Prostate gland (tissue), 2 donors: ENCODE results near the gene NR1D1. TPM values are rescaled to one million over a fixed set of nuclear protein-coding genes. Genes with fewer than 3 reads are reported as not detected.

Experiments
- DNase-seq: peaks from one replicate; pipeline ENCODE4 v3.0.0-alpha.2; 2019; ENCODE audit warnings: low spot score
- H3K27ac ChIP-seq, 2 donors: fragments of 200-600 bp; sonication (generic); 2 replicates each; pipeline ENCODE4 v1.5.1; 2017 to 2019
- H3K27me3 ChIP-seq: fragments of 200-600 bp; sonication (generic); replicated peaks from 2 replicates; pipeline ENCODE4 v1.5.1; 2019; ENCODE audit not compliant: insufficient read depth
- H3K36me3 ChIP-seq, 2 donors: fragments of 200-600 bp; sonication (generic); 1 replicate in 1 of 2; 2 replicates in 1 of 2; pipeline versions ENCODE4 v1.5.1 to v1.8.1; 2017 to 2019
- H3K4me1 ChIP-seq: fragments of 200-600 bp; sonication (generic); replicated peaks from 2 replicates; pipeline ENCODE4 v1.5.1; 2019
- H3K4me3 ChIP-seq, 2 donors: fragments of 200-600 bp; sonication (generic); 2 replicates each; pipeline ENCODE4 v1.5.1; 2017 to 2019
- H3K9me3 ChIP-seq: fragments of 200-600 bp; sonication (generic); 2 replicates; pipeline ENCODE4 v1.5.1; 2017
- POLR2A ChIP-seq: fragments of 450-650 bp; IDR thresholded peaks from one replicate; pipeline ENCODE4 v1.6.1; 2016; ENCODE audit warnings: antibody characterized with exemption, mild to moderate bottlenecking
- POLR2AphosphoS5 ChIP-seq: sonication (generic); formaldehyde crosslinking; IDR thresholded peaks from one replicate; pipeline ENCODE4 v1.6.1; 2017; ENCODE audit warnings: antibody characterized with exemption
- WGBS: methylation state at CpG from one replicate; pipeline ENCODE4 v1.1.5; 2018; 5-methylcytosine and 5-hydroxymethylcytosine counted together
- intact Hi-C: fragments of 100-400 bp; cut with DNase I; formaldehyde crosslinking; loops from one replicate; pipeline ENCODE4 v1.14.2; 2022
- total RNA-seq, 2 donors: library from RNA; depleted of rRNA; stranded (reverse); fragments of >200 nt; gene quantifications; one replicate each; pipeline ENCODE4 v1.1.0, GENCODE V29; 2016
- TF ChIP-seq, protein P1 (sequence below), 4 experiments: fragments of 200-600 bp in 2 of 4; fragments of 450-650 bp in 2 of 4; sonication (generic) in 2 of 4; IDR thresholded peaks; 1 replicate in 3 of 4; 2 replicates in 1 of 4; pipeline ENCODE4 v1.5.1; 2016 to 2019; ENCODE audit warnings: antibody characterized with exemption in 4 of 4, mild to moderate bottlenecking in 2 of 4, moderate library complexity in 2 of 4

The NR1D1 gene
- total RNA-seq, 2 donors from 2014 or later: 10.7 to 35.2 TPM

DNA sequence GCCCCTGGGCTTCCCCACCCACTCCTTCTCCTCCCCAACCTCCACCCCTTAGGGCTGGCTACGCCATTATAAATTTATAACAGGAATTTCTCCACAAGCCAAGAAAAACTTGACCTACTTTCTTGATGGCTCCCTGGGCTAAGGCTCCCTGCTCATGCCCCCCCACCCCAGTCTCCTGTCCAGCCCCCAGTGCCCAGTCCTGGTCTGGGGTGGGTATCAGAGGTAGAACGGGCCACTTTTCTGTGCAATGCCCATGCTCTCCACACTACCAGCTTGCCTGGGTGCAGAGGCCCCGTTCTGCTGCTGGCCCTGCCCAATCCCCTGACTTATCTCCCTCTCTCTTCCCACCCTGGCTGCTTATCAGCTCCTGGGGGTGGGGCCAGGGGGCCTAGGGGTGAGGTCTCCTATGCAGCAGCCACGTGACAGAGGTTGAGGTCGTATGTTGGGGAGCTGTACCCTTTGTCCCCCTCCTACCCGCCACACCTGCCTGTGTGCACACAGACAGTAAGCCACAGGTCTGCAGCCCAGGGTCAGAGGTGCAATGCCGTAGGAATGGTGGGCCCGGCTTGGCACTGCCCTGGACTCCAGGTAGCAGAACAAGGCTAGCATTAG is 27.5 kb downstream of the NR1D1 start:
- Histone ChIP-seq H3K27ac (peak overlapping the region; percentile 89 to 93), H3K36me3 (no peaks in the 10 kb centered on the region), H3K4me1 (peaks cover 68% of the 10 kb centered on the region), H3K27me3 (no peaks in the 10 kb centered on the region), H3K4me3 (no peak overlapping the region), H3K9me3 (no peaks in the 10 kb centered on the region)
- TF ChIP-seq POLR2AphosphoS5 (no peak), POLR2A (no peak)
- TF ChIP-seq, protein P1, sequence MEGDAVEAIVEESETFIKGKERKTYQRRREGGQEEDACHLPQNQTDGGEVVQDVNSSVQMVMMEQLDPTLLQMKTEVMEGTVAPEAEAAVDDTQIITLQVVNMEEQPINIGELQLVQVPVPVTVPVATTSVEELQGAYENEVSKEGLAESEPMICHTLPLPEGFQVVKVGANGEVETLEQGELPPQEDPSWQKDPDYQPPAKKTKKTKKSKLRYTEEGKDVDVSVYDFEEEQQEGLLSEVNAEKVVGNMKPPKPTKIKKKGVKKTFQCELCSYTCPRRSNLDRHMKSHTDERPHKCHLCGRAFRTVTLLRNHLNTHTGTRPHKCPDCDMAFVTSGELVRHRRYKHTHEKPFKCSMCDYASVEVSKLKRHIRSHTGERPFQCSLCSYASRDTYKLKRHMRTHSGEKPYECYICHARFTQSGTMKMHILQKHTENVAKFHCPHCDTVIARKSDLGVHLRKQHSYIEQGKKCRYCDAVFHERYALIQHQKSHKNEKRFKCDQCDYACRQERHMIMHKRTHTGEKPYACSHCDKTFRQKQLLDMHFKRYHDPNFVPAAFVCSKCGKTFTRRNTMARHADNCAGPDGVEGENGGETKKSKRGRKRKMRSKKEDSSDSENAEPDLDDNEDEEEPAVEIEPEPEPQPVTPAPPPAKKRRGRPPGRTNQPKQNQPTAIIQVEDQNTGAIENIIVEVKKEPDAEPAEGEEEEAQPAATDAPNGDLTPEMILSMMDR (IDR thresholded peaks at IDR 0.05): no peak
- 35% methylated on average over 8 of the region's 8 CpGs for WGBS
- intact Hi-C loops: no loop called here
- DNase-seq: no peak

DNA sequence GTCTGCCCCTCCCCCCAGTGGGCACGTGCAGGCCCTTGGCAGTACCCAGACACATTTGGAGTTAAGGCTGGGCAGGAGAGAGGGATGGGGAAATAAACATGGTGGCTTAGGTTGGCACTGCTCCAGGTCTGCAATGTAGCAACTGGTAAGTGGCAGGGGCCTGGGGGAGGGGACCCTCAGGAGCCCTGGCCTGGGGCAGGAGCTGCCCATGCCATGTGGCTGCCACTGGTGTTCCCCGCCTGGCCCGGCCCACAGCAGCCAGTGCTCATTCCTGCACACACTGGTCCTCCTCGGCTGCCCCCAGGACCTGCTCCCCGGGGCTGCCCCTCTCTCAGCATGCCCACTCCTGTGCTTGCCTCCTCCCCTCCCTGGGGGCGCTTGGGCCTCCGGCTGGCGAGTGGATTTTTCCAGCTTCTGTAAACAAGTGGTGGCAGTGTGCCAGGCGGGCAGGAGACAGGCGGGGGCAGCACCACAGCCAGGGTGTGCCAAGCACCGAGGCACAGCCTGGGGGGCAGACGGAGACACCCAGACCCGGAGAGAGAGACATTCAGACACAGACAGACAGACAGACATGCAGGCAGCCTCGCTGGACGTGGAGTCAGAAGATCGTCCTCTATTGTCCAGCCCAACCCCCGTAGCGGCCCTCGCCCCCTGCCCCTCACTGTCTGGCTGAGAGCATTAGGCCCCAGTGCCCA is 28.2 kb downstream of the NR1D1 start:
- intact Hi-C loops: no loop called here
- H3K27me3 ChIP-seq: no peaks in the 10 kb centered on the region
- WGBS: 13% methylated on average over 16 of the region's 19 CpGs
- no peaks in the 10 kb centered on the region for H3K9me3 ChIP-seq
- H3K27ac ChIP-seq: peak overlapping the region; percentile 89 to 93
- DNase-seq: peak; percentile 88
- no peak for TF ChIP-seq POLR2A
- TF ChIP-seq POLR2AphosphoS5: peak; percentile 69
- TF ChIP-seq, protein P1 (IDR thresholded peaks at IDR 0.05): peak in 1 of 4 experiments; percentile 15
- H3K36me3 ChIP-seq: no peaks in the 10 kb centered on the region
- H3K4me3 ChIP-seq: peak overlapping the region in 1 of 2 donors; percentile 4
- H3K4me1 ChIP-seq: peaks cover 68% of the 10 kb centered on the region

DNA sequence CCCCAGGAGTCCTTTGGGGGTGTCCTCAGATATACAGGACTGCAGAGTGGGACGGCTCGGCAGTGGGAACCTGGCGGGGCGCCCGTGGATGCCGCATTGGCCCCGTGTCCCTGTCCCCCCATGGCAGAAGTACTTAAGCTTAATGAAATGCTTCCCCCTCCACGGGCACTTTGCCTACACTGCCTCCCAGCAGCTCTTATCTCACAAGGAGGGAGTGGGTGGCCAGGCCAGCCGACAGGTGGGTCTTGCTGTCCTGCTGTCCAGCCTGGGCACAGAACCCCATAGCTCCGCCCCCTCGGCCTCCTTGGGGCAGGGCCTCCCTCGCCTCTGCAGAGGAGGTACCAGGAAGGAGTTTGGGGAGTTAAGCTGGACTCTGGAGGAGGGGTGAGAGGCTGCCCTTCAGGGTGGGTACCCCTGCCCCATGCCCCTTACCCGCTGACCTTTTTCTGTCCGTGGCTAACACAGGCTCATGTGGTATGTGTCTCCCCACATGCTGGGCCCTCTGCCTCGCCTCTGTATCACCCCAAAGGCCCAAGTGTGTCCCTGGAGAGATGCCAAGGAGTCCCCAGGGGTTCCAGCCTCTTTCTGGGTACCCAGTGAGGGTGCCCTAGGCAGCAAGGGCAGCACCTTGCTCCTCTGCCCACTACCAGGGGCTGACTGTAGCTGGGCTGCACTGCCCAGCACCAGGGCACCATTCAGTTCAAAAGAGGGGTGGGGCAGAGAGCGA is 28.9 kb downstream of the NR1D1 start:
- H3K27ac ChIP-seq: peak overlapping the region; percentile 89 to 93
- no peaks in the 10 kb centered on the region for H3K9me3 ChIP-seq
- WGBS: 41% methylated on average over 15 of the region's 16 CpGs
- no peak for TF ChIP-seq POLR2AphosphoS5
- TF ChIP-seq POLR2A: no peak
- TF ChIP-seq, protein P1 (IDR thresholded peaks at IDR 0.05): no peak
- H3K27me3 ChIP-seq: no peaks in the 10 kb centered on the region
- H3K4me3 ChIP-seq: peak overlapping the region in 1 of 2 donors; percentile 4
- peaks cover 63% of the 10 kb centered on the region for H3K4me1 ChIP-seq
- no peaks in the 10 kb centered on the region for H3K36me3 ChIP-seq
- intact Hi-C loops: no loop called here
- DNase-seq: no peak

DNA sequence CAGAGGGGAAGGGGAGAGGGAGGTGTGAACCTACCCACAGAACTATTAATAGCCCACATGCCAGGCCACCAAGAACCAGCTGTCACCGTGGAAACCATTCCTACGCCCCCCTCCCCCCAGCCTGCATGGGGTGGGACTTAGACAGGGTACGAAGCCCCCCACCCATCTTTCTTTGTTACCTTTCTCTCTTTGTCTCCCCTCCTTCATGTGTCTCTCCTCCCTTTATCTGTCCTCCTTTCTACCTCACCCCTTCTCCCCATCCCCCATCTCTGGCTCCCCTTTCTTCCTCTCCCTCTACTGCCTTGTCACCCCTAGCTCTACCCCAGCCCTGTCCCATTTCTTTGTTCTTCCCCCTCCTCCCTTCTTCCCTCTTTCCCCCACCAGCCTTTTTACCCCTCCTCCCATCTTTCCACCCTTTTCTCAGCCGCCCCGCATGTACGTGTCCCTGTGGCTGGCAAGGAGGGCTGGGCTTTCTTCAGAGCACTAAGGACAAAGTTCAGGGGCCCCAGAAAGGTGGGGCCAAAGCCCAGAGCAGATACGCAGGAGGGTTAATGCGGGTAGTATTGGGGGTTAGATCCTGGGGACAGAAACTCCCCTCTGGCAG is 29.6 kb downstream of the NR1D1 start:
- TF ChIP-seq POLR2A (no peak), POLR2AphosphoS5 (no peak)
- TF ChIP-seq, protein P1 (IDR thresholded peaks at IDR 0.05): no peak
- H3K27ac ChIP-seq: peak overlapping the region; percentile 89 to 93
- no peaks in the 10 kb centered on the region for H3K9me3 ChIP-seq
- DNase-seq: no peak
- H3K27me3 ChIP-seq: no peaks in the 10 kb centered on the region
- intact Hi-C loops: no loop called here
- 22% methylated on average over 8 of the region's 8 CpGs for whole genome bisulfite sequencing
- H3K36me3 ChIP-seq: no peaks in the 10 kb centered on the region
- peak overlapping the region in 1 of 2 donors; percentile 4 for H3K4me3 ChIP-seq
- H3K4me1 ChIP-seq: peaks cover 57% of the 10 kb centered on the region
